ENCODE measurements around the gene DCAF15. TPM values are rescaled to one million over a fixed set of nuclear protein-coding genes. Genes with fewer than 3 reads are reported as not detected.

DCAF15 gene
- total and polyA plus RNA-seq, 2 experiments from 2014 or later, result 39.5 to 81.3 TPM

- TF ChIP-seq ZNF331 (CRISPR knock-in tag; IDR thresholded peaks at IDR 0.05; ENCODE audit: low read depth) (no peak), CTCF (conservative IDR thresholded peaks at IDR 0.05; ENCODE audit: low read depth in 2 of 2) (no peak), CREB1 (CRISPR knock-in tag; IDR thresholded peaks at IDR 0.05; ENCODE audit: low read depth) (no peak), NANOG (IDR thresholded peaks at IDR 0.05; ENCODE audit: borderline replicate concordance) (no peak), STAT1 (IDR thresholded peaks at IDR 0.05; ENCODE audit: unreplicated experiment) (no peak), EZH2phosphoT487 (IDR thresholded peaks at IDR 0.05; ENCODE audit: unreplicated experiment) (no peak), EZH2 (IDR thresholded peaks at IDR 0.05; ENCODE audit: low read depth, unreplicated experiment) (no peak)
Measured at GRCh38 chr19:13931391-13932148, 20.7 kb upstream of the DCAF15 start (continued).

- no peaks in the 10 kb centered on the region for H3K9me2 ChIP-seq (ENCODE audit: insufficient read depth)
- H3K27ac ChIP-seq (ENCODE audit: low read depth), result no peak overlapping the region
- H3K4me2 ChIP-seq, result no peak overlapping the region
- H3K36me3 ChIP-seq (ENCODE audit: insufficient read depth), result no peaks in the 10 kb centered on the region
- H3K4me3 ChIP-seq, result no peak overlapping the region
- no peaks in the 10 kb centered on the region for H3K27me3 ChIP-seq (ENCODE audit: insufficient read depth)
- DNase-seq (ENCODE audit: low spot score) (no peak), ATAC-seq (no peak)
- peaks cover 26% of the 10 kb centered on the region for H3K4me1 Mint-ChIP-seq
- no peak overlapping the region for H2AFZ ChIP-seq
- TF ChIP-seq ZNF114 (CRISPR knock-in tag; IDR thresholded peaks at IDR 0.05), result no peak
- no peak for TF ChIP-seq STAT1 (IDR thresholded peaks at IDR 0.05; ENCODE audit: unreplicated experiment)
- no peak for TF ChIP-seq EZH2 (IDR thresholded peaks at IDR 0.05; ENCODE audit: low read depth, unreplicated experiment)
- TF ChIP-seq CREB1 (CRISPR knock-in tag; IDR thresholded peaks at IDR 0.05; ENCODE audit: low read depth), result no peak
- H3K4me3 Mint-ChIP-seq, result no peak overlapping the region
- H3K9me3 Mint-ChIP-seq, result no peaks in the 10 kb centered on the region; the same call in 2 of the 3 replicates
- no peak overlapping the region for H3K27ac Mint-ChIP-seq
- peaks cover 15% of the 10 kb centered on the region for H3F3A ChIP-seq (replicated peaks; ENCODE audit: low read depth)
- peaks cover 9% of the 10 kb centered on the region; the same call in 1 of the 2 replicates for H3K4me1 ChIP-seq (ENCODE audit: insufficient read depth)
- H3K27me3 Mint-ChIP-seq (ENCODE audit: insufficient read depth, low read depth, poor library complexity), result peaks cover 7% of the 10 kb centered on the region
- H4K20me1 ChIP-seq (replicated peaks; ENCODE audit: insufficient read depth), result no peaks in the 10 kb centered on the region; the same call in 1 of the 2 replicates
- peaks cover 8% of the 10 kb centered on the region for H3K36me3 Mint-ChIP-seq (ENCODE audit: low read depth)
- no peaks in the 10 kb centered on the region for H3K79me2 ChIP-seq (replicated peaks; ENCODE audit: insufficient read depth)
Measured at GRCh38 chr19:13932149-13932637, 20.1 kb upstream of the DCAF15 start.

- H3K36me3 ChIP-seq (ENCODE audit: insufficient read depth), result no peaks in the 10 kb centered on the region
- H2AFZ ChIP-seq, result no peak overlapping the region
- TF ChIP-seq CTCF (conservative IDR thresholded peaks at IDR 0.05; ENCODE audit: low read depth in 2 of 2), result no peak
Measured at GRCh38 chr19:13932911-13933393, 19.4 kb upstream of the DCAF15 start.

More at GRCh38 chr19:13932911-13933393, 19.4 kb upstream of the DCAF15 start:
- no peaks in the 10 kb centered on the region for H3K9me2 ChIP-seq (ENCODE audit: insufficient read depth)
- peak; percentile 21 for DNase-seq (ENCODE audit: low spot score)
- peaks cover 6% of the 10 kb centered on the region for H3K36me3 Mint-ChIP-seq (ENCODE audit: low read depth)
- H4K20me1 ChIP-seq (replicated peaks; ENCODE audit: insufficient read depth), result no peaks in the 10 kb centered on the region; the same call in 1 of the 2 replicates
- H3K79me2 ChIP-seq (replicated peaks; ENCODE audit: insufficient read depth), result no peaks in the 10 kb centered on the region
- no peak overlapping the region for H3K27ac ChIP-seq (ENCODE audit: low read depth)
- no peak overlapping the region for H3K4me2 ChIP-seq
- no peak for ATAC-seq
- no peak overlapping the region for H3K4me3 ChIP-seq
- H3K27me3 ChIP-seq (ENCODE audit: insufficient read depth), result no peaks in the 10 kb centered on the region
- H3K27me3 Mint-ChIP-seq (ENCODE audit: insufficient read depth, low read depth, poor library complexity), result peaks cover 9% of the 10 kb centered on the region
- H3K4me1 Mint-ChIP-seq, result peaks cover 31% of the 10 kb centered on the region
- H3F3A ChIP-seq (replicated peaks; ENCODE audit: low read depth), result peaks cover 15% of the 10 kb centered on the region
- H3K27ac Mint-ChIP-seq, result peak overlapping the region; percentile 13; the same call in 1 of the 2 replicates
- peaks cover 9% of the 10 kb centered on the region; the same call in 1 of the 2 replicates for H3K4me1 ChIP-seq (ENCODE audit: insufficient read depth)
- H3K4me3 Mint-ChIP-seq, result no peak overlapping the region
- H3K9me3 Mint-ChIP-seq, result no peaks in the 10 kb centered on the region; the same call in 2 of the 3 replicates

Data from GM23338 (cell line).